Panc1 (cell line): ENCODE measurements around the gene EVA1C.

Source experiments
- POLR2AphosphoS5 ChIP-seq: IDR thresholded peaks from 2 replicates; pipeline ENCODE4 v1.6.1; 2012; ENCODE audit warnings: mild to moderate bottlenecking, low read depth, low read length, moderate library complexity
- TF ChIP-seq, protein P1 (sequence below): fragments of 450-650 bp; IDR thresholded peaks from 2 replicates; pipeline ENCODE4 v1.5.1; 2017; ENCODE audit warnings: mild to moderate bottlenecking
- TF ChIP-seq, protein P2 (sequence below), 2 experiments: IDR thresholded peaks; 2 replicates each; pipeline ENCODE4 v1.6.1; 2011 to 2012; ENCODE audit warnings: low read depth in 2 of 2, control low read depth in 1 of 2, low read length in 1 of 2, mild to moderate bottlenecking in 1 of 2, moderate library complexity in 1 of 2; ENCODE audit not compliant: insufficient read depth in 1 of 2

DNA sequence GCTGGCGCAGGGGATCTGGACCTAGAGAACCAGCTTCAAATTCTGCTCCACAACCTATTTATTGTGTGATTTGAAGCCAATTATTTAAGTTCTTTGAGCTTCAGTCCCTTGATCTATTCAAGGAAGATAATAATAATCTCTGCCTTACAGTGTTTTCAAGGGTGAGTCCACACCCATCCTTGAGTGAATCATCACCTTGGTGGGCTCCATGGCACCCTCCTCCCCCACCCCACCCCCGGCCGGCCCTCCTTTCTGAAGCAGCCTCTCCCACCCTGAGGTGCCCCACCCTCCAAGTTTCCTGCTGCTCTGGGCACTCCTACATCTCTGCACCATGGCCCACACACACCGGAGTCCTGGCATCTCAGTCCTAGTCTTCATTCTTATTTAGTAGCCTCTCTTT is 134.5 kb downstream of the EVA1C start:
- TF ChIP-seq, protein P1, sequence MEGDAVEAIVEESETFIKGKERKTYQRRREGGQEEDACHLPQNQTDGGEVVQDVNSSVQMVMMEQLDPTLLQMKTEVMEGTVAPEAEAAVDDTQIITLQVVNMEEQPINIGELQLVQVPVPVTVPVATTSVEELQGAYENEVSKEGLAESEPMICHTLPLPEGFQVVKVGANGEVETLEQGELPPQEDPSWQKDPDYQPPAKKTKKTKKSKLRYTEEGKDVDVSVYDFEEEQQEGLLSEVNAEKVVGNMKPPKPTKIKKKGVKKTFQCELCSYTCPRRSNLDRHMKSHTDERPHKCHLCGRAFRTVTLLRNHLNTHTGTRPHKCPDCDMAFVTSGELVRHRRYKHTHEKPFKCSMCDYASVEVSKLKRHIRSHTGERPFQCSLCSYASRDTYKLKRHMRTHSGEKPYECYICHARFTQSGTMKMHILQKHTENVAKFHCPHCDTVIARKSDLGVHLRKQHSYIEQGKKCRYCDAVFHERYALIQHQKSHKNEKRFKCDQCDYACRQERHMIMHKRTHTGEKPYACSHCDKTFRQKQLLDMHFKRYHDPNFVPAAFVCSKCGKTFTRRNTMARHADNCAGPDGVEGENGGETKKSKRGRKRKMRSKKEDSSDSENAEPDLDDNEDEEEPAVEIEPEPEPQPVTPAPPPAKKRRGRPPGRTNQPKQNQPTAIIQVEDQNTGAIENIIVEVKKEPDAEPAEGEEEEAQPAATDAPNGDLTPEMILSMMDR: no peak
- no peak for TF ChIP-seq POLR2AphosphoS5
- TF ChIP-seq, protein P2, sequence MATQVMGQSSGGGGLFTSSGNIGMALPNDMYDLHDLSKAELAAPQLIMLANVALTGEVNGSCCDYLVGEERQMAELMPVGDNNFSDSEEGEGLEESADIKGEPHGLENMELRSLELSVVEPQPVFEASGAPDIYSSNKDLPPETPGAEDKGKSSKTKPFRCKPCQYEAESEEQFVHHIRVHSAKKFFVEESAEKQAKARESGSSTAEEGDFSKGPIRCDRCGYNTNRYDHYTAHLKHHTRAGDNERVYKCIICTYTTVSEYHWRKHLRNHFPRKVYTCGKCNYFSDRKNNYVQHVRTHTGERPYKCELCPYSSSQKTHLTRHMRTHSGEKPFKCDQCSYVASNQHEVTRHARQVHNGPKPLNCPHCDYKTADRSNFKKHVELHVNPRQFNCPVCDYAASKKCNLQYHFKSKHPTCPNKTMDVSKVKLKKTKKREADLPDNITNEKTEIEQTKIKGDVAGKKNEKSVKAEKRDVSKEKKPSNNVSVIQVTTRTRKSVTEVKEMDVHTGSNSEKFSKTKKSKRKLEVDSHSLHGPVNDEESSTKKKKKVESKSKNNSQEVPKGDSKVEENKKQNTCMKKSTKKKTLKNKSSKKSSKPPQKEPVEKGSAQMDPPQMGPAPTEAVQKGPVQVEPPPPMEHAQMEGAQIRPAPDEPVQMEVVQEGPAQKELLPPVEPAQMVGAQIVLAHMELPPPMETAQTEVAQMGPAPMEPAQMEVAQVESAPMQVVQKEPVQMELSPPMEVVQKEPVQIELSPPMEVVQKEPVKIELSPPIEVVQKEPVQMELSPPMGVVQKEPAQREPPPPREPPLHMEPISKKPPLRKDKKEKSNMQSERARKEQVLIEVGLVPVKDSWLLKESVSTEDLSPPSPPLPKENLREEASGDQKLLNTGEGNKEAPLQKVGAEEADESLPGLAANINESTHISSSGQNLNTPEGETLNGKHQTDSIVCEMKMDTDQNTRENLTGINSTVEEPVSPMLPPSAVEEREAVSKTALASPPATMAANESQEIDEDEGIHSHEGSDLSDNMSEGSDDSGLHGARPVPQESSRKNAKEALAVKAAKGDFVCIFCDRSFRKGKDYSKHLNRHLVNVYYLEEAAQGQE (IDR thresholded peaks at IDR 0.05; ENCODE audit: insufficient read depth in 1 of 2, low read depth in 2 of 2, low read length in 1 of 2): no peak
